ENCODE results near the gene THEM4. TPM values are rescaled to one million over a fixed set of nuclear protein-coding genes. Genes with fewer than 3 reads are reported as not detected.
"Not testable (repeated sequence)": the region's sequence is repeated elsewhere in the genome, so short reads cannot be mapped to it uniquely, and the experiment has no call there.

The THEM4 gene
- total and polyA plus RNA-seq, 2 experiments from 2014 or later, result 13.4 to 20.4 TPM

DNA sequence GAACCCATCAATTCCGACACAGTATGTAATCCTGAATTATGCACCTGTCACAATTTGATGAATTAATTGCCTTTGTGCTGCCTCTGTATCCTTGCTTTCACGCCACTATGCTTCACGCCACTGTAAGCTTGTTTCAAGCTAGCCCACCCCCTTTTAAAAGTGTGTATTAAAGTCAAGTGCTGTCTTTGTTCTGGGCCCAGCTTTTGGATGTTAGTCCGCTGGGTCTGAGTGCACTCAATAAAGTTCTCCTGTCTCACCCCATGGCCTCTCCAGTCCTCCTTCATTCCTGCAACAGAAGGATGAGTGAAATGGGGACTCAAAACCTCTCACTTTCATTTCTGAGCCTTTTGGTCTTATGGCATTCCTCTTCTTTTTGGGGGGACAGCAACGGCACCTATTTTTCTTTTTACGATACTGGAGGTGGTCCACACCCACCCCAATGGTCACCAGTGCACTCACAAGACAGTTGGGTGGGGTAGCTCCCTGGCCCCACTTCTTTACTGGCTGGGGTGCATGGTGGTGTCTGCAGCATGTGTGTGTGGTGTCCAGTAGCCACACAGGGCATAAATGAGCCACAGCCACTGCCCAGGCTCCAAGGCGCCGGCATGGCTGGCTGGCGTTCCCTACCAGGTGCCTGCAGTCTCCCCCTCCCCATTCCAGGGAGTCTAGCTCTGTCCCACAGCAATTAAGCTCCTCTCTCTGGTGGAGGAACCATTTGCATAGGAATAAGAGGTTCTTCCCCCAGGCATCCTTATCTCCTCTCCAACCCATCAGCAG lies 1.8 kb downstream of the THEM4 start:
- Histone ChIP-seq H3K4me3 (no peak overlapping the region), H3K27me3 (ENCODE audit: insufficient read depth) (no peaks in the 10 kb centered on the region), H4K20me1 (replicated peaks; ENCODE audit: insufficient read depth) (no peaks in the 10 kb centered on the region), H3K79me2 (replicated peaks; ENCODE audit: insufficient read depth) (peaks cover 23% of the 10 kb centered on the region), H3K4me1 (ENCODE audit: insufficient read depth) (peaks cover 13% of the 10 kb centered on the region), H3K27ac (ENCODE audit: low read depth) (no peak overlapping the region), H2AFZ (no peak overlapping the region), H3K36me3 (ENCODE audit: insufficient read depth) (peaks cover 7% of the 10 kb centered on the region; the same call in 1 of the 2 replicates), H3K4me2 (no peak overlapping the region), H3F3A (replicated peaks; ENCODE audit: low read depth) (no peaks in the 10 kb centered on the region), H3K9me2 (ENCODE audit: insufficient read depth) (no peaks in the 10 kb centered on the region)
- peak overlapping the region; percentile 83; the same call in 1 of the 3 replicates for H3K4me3 Mint-ChIP-seq
- peaks cover 17% of the 10 kb centered on the region for H3K27me3 Mint-ChIP-seq (ENCODE audit: insufficient read depth, low read depth, poor library complexity)
- H3K9me3 Mint-ChIP-seq, result peaks cover 51% of the 10 kb centered on the region
- ATAC-seq, result no peak
- peak; percentile 9 for DNase-seq (ENCODE audit: low spot score)
- peaks cover 12% of the 10 kb centered on the region for H3K4me1 Mint-ChIP-seq
- peaks cover 54% of the 10 kb centered on the region for H3K36me3 Mint-ChIP-seq (ENCODE audit: low read depth)
- no peak for TF ChIP-seq ZNF114 (CRISPR knock-in tag; IDR thresholded peaks at IDR 0.05)
- TF ChIP-seq POLR2AphosphoS5 (IDR thresholded peaks at IDR 0.05; ENCODE audit: low read depth), result no peak
- TF ChIP-seq, protein P1, sequence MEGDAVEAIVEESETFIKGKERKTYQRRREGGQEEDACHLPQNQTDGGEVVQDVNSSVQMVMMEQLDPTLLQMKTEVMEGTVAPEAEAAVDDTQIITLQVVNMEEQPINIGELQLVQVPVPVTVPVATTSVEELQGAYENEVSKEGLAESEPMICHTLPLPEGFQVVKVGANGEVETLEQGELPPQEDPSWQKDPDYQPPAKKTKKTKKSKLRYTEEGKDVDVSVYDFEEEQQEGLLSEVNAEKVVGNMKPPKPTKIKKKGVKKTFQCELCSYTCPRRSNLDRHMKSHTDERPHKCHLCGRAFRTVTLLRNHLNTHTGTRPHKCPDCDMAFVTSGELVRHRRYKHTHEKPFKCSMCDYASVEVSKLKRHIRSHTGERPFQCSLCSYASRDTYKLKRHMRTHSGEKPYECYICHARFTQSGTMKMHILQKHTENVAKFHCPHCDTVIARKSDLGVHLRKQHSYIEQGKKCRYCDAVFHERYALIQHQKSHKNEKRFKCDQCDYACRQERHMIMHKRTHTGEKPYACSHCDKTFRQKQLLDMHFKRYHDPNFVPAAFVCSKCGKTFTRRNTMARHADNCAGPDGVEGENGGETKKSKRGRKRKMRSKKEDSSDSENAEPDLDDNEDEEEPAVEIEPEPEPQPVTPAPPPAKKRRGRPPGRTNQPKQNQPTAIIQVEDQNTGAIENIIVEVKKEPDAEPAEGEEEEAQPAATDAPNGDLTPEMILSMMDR (conservative IDR thresholded peaks at IDR 0.05; ENCODE audit: low read depth in 2 of 2), result no peak
- no peak for TF ChIP-seq NANOG (IDR thresholded peaks at IDR 0.05; ENCODE audit: borderline replicate concordance)
- no peak for TF ChIP-seq ZNF331 (CRISPR knock-in tag; IDR thresholded peaks at IDR 0.05; ENCODE audit: low read depth)
- no peak for TF ChIP-seq CREB1 (CRISPR knock-in tag; IDR thresholded peaks at IDR 0.05; ENCODE audit: low read depth)
- no peak overlapping the region for H3K27ac Mint-ChIP-seq

DNA sequence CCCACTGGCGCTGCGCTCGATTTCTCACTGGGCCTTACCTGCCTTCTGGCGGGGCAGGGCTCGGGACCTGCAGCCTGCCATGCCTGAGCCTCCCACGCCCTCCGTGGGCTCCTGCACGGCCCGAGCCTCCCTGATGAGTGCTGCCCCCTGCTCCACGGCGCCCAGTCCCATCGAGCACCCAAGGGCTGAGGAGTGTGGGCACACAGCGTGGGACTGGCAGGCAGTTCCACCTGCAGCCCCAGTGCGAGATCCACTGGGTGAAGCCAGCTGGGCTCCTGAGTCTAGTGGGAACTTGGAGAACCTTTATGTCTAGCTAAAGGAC lies 3.0 kb downstream of the THEM4 start:
- H3K79me2 ChIP-seq (replicated peaks; ENCODE audit: insufficient read depth), result peaks cover 35% of the 10 kb centered on the region
- H3K27ac ChIP-seq (ENCODE audit: low read depth); H3K27ac Mint-ChIP-seq; H3F3A ChIP-seq (replicated peaks; ENCODE audit: low read depth); H2AFZ ChIP-seq; H3K4me2 ChIP-seq; DNase-seq (ENCODE audit: low spot score); H3K36me3 ChIP-seq (ENCODE audit: insufficient read depth); H4K20me1 ChIP-seq (replicated peaks; ENCODE audit: insufficient read depth); H3K9me2 ChIP-seq (ENCODE audit: insufficient read depth); H3K27me3 ChIP-seq (ENCODE audit: insufficient read depth); ATAC-seq; H3K4me3 ChIP-seq; H3K4me3 Mint-ChIP-seq: not testable (repeated sequence)
- Mint-ChIP-seq H3K27me3 (ENCODE audit: insufficient read depth, low read depth, poor library complexity) (peaks cover 17% of the 10 kb centered on the region), H3K36me3 (ENCODE audit: low read depth) (peaks cover 67% of the 10 kb centered on the region), H3K9me3 (peaks cover 61% of the 10 kb centered on the region), H3K4me1 (peaks cover 12% of the 10 kb centered on the region)
- H3K4me1 ChIP-seq (ENCODE audit: insufficient read depth), result peaks cover 13% of the 10 kb centered on the region

DNA sequence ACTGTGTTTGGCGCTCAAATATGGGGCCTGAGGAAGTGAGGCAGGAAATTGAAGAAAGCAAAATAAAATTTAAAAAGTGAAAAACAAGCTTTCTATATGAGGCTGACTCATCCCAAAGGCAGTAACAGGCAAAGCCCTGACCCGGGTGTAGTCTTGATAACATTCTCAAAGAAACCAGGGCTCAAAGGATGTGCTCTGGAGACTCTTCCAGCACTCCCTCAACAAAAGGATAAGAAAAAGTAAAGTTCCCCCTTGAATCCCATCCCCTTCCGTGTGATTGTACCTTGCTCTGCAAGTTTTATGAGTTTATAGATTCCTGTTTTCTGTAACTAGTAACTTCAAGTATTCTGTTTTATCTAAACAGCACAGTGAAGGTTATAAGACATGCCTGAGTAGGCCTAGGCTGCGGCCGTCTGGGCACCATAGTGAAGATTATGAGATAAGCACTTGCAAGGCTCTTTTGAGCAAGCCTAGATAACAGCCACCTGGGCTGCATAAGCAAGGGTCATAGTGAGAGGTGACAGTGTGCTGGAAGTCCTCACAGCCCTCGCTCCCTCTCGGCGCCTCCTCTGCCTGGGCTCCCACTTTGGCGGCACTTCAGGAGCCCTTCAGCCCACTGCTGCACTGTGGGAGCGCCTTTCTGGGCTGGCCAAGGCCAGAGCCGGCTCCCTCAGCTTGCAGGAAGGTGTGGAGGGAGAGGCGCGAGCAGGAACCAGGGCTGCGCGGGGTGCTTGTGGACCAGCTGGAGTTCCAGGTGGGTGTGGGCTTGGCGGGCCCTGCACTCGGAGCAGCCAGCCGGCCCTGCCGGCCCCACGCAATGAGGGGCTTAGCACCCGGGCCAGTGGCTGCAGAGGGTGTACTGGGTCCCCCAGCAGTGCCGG lies 3.6 kb downstream of the THEM4 start:
- not testable (repeated sequence) for H3K27me3 ChIP-seq (ENCODE audit: insufficient read depth); H3K9me2 ChIP-seq (ENCODE audit: insufficient read depth); H2AFZ ChIP-seq; ATAC-seq; H3K4me1 ChIP-seq (ENCODE audit: insufficient read depth); H3K4me2 ChIP-seq; H3F3A ChIP-seq (replicated peaks; ENCODE audit: low read depth); H3K4me3 Mint-ChIP-seq; H3K4me1 Mint-ChIP-seq; H4K20me1 ChIP-seq (replicated peaks; ENCODE audit: insufficient read depth); H3K27ac Mint-ChIP-seq; H3K4me3 ChIP-seq; H3K27ac ChIP-seq (ENCODE audit: low read depth); DNase-seq (ENCODE audit: low spot score)
- Mint-ChIP-seq H3K27me3 (ENCODE audit: insufficient read depth, low read depth, poor library complexity) (peaks cover 17% of the 10 kb centered on the region), H3K9me3 (peaks cover 67% of the 10 kb centered on the region), H3K36me3 (ENCODE audit: low read depth) (peaks cover 73% of the 10 kb centered on the region)
- Histone ChIP-seq H3K36me3 (ENCODE audit: insufficient read depth) (peaks cover 15% of the 10 kb centered on the region; the same call in 1 of the 2 replicates), H3K79me2 (replicated peaks; ENCODE audit: insufficient read depth) (peaks cover 41% of the 10 kb centered on the region)
